HS-27A (cell line): ENCODE results near the gene MYO1A.
"Not testable (repeated sequence)": the region's sequence is repeated elsewhere in the genome, so short reads cannot be mapped to it uniquely, and the experiment has no call there.

Experiments used
- DNase-seq: peaks from one replicate; pipeline ENCODE4 v3.0.0-alpha.2; 2012; ENCODE audit warnings: low read depth, missing footprints

The MYO1A gene

DNA sequence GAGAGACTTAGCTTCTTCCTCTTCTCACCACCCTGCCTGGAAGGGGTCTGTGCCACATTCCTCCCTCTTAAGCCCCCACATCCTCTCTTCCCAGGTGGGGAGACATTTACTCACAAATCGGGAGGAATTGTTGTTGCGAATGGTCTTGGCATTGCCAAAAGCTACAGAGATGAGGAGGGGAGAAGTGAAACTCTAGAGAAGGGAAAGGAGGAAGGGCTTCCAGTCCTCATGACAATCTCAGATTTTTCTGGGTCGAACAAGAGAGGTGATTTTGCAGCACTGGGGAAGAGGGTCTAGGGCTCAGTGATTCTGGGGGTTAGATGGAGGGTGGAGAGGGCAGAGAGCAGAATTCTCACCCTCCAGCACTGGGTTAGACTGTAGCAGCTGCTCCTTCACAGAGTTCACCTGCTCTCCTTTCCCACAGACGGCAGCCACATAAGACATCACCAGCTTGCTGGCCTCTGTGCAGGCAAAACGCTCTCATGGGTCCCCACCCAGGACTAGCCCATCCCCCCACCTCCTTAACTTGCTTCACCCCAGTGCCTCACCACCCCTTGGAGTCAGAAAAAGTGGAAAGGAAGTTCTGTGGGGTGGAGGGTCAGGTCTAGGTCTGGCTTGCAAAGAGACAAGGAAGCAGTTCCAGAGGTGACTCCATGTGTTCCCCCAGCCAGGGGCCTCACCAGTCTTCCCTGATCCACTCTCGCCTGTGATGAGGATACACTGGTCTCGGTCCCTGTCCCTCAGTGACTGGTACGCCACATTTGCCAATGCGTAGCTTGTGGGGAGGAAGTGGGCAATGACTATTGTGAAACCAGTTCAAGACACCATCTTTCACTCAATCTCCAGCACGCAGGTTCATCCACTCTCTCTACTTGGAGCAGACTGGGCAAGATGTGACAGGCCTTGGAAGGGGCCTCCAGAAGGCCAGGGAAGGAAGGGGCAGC, 2.7 kb downstream of the MYO1A start:
- DNase-seq: no peak

DNA sequence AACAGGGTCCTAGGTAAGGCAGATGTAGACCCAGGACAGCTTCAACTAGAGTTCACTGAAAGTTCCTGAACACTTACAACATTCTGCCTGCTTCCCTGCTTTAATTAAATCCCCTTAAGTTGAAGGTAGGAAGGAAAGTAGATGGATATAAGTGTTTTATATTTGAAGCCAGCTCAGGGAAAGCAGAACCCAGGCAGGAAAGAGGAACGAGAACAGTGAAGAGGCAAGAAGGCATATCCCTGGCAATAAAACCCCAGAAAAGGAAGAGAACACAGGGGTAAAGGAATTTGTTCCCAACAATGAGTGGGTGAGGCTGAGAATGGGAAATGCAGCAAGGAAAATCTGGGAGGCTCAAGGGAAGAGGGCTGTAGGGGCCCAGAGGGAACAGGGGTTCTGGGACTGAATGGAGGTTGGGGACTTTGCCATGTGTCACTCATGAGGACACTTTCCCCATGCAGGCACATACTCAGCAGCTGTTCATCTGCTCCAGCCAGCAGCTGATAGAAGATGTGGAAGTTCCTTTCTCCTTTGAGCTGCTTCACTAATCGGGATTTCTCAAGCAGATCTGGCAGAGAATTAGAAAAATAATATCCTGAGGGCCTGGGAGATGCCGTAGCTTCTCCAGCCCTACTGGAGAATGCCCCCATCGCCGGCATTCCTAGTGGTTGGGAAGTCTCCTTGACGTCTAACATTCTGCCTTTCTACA, 3.7 kb downstream of the MYO1A start:
- no peak for DNase-seq

DNA sequence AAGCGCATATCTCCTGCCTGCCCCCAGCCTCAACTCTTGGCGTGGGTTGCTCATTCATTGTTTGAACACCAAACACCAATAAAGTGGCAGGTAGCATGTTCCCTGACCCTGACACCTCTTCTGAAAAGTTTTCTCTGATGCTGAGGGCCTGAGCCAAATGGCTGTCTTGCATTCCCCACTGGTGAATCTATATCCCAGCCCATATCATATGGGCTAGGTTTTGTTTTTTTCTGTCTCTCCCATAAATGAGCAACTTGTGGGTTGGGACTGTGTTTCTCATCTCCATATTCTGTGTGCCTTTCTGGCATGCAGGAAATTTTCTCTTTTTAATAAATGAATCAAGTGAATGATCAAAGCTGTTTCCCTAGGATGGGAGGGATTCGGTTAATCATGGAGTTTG, 5.0 kb downstream of the MYO1A start:
- DNase-seq: no peak

DNA sequence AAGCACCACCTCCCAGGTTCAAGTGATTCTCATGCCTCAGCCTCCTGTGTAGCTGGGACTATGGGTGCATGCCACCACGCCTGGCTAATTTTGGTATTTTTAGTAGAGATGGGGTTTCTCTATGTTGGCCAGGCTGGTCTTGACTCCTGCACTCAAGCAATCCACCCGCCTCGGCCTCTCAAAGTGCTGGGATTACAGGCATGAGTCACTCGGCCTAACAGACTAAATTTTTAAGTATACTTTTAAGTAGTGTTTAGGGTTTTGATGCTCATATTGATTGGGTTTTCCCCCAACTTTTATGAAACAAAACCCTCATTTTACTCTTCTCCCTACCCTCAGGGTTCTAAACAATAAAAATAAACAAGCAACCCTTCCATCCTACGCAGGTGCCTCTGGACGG, 5.5 kb downstream of the MYO1A start:
- no peak for DNase-seq

DNA sequence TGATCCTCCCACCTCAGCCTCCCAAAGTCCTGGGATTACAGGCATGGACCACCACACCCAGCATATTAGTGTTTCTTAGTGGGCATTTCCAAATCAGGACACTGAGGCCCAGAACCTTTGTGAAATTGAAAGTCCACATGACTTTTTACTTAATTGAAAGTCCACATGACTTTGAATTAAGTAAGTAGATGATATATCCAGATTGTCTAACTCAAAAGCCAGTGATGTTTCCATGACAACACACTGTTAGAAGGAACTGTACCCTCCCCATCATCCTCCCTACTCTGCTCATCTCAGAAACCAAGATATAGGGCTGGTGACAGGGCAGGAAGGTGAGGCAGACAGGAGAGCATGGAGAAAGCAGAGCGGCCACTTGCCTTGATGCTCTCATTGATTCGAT, 7.2 kb downstream of the MYO1A start:
- no peak for DNase-seq

DNA sequence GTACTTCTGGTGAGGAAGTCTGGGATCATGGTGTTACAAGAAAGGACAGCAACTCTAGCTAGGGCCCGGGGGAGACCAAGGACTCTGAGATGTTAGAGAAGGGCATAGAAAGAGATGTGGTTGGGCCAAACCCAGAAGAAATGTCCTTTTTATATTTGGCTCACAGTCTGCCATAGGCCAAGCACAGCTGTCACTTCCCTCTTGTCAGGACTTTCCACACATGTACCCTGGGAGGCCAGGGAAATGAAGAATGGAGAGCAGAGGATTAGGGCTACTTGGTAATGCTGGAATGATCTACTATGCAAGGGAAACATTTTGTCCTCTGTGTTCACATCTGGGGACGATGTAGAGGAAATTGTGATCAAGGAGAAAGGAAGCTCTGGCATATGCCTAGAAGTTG, 9.2 kb downstream of the MYO1A start:
- no peak for DNase-seq

DNA sequence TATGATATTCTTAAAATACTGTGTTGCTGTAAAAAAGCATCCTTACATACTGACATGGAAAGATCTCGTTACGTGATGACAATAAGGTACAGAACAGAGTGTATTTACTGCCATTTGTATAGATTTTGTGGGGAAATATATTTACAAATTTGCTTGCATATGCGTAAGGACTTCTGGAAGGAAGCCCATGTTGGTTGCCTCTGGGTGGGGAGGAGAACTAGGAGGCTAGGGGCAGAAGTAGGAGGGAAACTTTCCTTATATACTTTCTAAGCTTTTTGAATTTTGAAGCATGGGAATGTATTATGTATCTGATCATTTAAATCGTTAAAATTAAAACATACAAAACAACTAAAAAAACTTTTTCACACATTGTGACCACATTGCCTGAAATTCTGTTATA, 9.7 kb downstream of the MYO1A start:
- DNase-seq: no peak

DNA sequence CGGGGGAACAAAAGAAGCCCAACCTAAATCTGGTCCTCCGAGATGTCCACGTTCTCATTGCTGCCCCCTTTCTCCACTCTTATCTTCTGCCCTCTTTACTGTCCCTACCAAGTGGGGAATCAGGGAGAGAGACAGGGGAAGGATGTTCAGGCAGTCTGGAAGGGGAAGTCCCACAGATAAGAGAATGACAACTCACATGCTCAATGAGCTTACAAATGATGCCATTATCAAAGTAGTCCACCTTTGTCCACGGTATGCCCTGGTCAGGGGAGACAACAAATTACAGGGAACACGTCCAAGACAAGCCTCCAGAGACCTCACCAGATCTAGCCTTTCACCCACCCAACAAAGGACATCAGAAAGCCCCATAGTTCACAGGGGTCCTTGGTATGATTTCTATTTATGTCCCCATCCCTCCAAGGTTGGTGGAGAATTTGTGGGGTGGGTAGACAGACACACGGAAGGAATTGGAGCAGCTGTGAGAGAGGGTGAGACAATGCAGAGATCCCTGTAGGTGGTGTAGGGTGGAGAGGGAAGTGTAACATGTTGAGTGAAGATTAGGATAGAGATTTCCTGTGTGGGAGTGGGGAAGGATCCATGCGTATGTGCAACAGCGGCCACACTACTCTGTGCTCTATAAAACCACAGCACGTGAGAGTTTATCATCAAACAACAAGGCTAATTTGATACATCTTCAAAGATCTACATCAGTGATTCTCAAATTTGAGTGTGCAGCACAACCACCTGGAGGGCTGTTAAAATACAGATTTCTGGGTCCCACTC, 10.7 kb downstream of the MYO1A start:
- DNase-seq: no peak

DNA sequence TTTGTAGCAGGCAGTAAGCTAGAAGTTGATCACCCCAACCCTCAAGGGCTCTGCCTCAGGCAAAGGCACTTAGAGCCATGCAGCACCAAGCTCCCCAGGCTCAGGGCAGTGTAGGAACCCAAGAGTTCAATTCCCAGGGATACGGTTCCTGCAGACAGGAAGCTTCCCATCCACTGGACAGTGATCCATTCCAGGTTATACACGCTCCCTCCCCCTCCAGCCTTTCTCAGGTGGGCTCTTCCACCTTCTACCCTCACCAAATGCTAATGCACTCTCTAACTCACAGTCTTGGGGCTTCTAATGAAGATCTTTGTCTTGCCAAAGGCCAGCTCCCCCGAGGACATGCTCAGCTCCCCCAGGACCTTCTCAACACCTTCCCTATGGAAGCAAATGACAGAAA, 12.7 kb downstream of the MYO1A start:
- DNase-seq: no peak

DNA sequence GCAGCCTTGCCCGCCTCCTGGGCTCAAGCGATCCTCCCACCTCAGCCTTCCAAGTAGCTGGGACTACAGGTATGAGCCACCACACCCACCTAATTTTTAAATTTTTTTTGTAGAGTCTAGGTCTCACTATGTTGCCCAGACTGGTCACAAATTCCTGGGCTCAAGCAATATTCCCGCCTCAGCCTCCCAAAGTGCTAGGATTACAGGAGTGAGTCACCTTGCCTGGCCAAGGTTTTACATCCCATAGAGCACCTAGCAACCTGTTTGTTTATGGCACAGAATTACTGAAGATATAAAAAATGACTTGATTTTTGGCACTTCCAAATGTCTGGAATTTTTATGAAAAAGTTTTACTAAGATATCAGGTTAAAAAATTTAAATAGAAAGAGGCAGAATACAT, 16.5 kb downstream of the MYO1A start:
- no peak for DNase-seq

DNA sequence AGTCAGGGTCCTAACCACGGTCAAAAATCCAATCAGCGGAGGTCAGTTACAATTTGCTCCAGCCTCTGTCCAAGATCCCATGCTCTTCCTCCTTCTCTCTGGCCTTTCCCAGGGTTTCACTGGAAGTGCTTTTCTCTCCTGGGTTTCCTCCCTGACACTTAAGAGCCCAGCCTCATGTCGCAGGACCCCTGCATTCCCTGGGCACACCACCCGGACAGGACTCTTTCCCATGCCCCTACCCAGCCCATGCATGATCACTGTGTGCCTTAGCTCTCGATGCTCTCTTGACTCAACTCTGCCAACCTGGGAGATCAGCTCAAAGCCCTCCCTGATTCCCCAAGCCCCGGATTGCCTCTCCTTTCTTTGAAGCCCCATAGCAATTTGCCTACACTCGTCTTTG, 18.1 kb downstream of the MYO1A start:
- no peak for DNase-seq

DNA sequence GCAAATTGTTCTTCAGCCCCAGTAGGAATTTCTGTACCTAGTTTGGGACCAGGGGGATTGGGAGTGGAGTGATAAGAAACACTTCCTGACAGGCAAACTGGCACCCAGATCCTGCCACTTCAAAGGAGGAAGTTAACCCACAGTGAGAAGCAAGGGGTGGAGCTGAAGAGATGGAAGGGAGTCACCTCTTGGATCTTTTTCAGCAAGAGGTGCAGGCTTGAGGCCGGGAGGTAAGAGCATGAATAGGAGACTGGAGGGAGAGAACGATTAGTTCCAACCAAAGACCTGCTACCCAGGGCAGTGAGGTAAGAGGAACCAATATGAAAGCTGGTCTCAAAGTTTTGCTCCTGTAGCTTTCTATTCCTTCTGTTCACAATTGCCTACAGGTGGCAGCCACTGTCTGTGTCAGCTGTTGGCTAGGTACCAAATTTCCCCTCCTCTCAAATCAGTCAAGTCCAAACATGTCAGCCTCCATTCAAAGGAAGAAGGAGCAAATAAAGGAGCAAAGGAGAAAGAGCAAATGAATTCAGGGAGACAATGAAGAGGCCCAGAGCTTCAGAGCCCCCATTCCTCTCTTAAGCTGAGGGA, 18.7 kb downstream of the MYO1A start:
- DNase-seq: no peak

DNA sequence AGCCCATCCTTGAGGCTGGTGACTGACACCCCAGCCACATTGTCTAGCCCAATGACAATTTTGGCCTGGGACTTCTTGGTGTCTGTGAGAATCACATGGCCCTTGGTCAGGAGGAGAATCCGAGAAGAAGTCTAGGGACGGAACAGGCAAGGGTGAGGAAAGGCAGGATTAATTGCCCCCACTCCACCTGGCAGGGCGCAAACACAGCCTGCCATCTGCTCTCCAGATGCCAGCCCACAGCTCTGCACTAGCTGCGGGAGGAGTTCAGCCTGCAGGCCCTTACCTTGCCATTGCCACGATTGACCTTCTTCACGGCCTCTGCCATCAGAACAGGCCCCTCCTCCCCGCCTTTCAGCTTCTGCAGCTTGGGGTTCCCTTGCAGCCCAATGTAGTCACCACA, 20.5 kb downstream of the MYO1A start:
- DNase-seq: no peak

DNA sequence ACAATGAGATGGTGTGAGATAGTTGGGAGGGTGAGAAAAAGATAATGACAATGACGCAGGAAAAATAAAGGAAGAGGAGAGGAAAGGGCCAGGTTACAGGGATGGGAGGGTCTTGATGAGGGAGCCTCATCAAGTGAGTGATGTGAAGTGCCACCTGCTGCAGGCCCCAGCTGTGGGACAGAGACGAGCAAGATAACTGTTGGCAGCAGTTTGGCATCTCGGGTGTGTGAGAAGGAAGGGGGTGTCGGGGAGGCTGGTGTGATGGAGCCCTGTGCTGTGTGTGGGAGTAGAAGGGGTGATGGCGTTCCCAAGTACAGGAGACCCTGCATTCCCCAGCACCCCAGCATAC, 22.1 kb downstream of the MYO1A start:
- no peak for DNase-seq

DNA sequence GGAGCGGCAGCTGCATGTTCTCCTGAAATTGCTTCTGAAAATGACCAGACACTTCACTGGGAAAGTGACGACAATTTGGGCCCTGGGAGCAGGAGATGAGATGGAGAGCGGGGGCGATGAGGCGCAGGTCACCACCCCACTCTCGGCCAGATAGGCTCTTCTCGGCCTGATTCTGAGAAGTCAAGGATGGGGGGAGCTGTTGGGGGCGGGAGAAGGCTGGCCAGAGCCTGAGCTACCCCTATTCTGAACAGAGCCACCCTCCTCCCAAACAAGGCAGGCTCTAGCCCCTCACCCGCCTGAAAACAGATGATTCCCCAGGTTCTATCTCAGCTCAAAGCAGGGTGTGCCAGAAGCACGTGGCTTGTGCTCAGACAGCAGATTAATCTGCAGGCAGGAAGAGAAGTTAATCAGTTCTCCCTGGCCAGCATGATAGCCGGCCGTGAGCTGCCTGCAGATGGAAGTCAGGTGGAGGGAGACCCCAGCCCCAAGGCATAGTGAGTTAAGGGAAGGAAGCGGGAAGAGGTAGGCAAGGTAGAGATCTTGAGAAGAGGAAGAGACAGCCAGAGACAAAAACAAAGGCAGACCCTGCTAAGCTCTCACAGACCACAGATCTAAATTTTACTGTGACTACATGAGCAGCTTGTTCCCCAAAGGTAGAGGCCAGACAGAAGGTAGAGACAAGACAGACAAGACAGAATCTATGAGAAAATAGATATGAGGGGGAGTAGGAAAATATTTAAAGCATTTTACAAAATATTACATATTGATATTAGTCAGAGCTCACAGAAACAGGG, 22.7 kb downstream of the MYO1A start:
- DNase-seq: no peak

DNA sequence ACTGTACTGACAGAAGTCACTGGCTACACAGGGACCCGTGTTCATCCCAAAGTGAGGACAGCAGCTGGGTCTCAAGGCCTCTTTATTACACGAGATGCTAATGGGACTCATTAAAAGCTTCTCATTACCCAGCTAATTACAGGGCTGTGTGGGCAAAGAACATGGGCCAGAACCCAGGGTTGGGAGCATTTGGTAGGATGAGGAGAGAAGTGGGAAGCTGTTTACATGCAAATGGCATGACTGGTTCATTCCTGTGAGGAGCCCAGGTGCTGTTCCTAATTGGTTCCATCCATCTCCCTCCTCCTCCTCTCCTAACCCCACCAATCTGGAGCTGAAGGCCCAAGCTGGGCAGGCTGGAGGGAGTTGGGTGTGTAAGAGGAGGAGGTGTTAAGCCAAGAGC, 24.7 kb downstream of the MYO1A start:
- DNase-seq: no peak

DNA sequence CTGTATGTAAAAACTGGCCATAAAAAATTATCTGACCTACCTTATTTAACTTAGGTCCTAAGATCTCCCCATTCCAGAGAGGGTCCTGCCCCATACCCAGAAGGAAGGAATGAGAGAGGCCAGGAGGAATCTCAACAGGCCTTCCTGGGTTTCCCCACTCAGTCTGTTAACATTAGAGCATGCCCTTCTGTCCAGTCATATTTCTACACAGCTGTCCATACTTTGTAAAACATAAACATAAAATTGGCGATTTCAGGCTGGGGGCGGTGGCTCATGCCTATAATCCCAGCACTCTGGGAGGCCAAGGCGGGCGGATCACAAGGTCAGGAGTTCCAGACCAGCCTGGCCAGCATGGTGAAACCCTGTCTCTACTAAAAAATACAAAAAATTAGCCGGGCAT, 27.6 kb downstream of the MYO1A start:
- DNase-seq: not testable (repeated sequence)

DNA sequence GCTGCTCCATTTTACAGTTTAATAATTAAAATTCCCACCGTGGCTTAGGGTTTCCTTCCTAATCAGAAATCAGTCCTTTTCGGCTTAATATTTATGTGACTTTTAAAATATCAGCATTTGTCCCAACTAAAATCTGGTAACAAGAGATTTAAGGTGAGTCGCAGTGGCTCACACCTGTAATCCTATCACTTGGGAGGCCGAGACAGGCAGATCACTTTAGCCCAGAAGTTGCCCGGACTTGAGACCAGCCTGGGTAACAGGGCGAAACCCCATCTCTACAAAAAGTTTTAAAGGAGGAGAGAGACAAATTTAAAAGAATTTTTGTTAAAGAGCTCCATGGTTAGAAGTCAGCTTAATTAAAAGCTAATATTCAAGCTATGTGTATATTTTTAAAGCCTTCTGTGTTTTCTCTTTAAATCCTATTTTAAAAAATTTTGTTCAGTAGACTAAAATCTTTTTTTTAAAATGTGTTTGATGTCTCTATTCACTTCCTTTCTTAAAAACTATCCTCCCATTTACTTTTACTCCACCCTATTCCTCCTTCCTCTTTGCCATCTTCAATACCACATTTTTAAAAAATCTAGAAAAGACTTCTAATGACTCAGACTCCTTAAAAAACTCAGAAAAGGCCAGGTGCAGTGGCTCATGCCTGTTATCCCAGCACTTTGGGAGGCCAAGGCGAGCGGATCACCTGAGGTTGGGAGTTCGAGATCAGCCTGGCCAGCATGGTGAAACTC, 29.8 kb downstream of the MYO1A start:
- DNase-seq: no peak

DNA sequence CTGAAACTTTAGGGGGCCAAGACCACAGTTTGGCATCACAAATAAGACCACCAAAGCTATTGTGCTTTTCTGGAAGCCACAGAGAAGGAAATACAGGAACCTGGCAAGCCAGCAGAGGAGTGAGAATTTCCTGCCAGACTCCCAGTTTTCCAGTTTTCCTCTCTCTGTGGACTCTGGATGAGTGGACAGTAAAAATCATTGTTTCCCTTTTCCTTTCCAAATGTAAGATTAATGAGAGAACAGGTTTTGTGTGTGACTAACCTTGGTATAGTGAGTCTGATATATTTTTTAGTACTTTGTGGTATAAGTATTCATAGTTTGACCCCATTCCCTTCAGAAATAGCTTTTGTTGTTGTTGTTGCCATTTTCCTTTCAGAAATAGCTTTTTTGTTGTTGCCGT, 31.0 kb downstream of the MYO1A start:
- no peak for DNase-seq

DNA sequence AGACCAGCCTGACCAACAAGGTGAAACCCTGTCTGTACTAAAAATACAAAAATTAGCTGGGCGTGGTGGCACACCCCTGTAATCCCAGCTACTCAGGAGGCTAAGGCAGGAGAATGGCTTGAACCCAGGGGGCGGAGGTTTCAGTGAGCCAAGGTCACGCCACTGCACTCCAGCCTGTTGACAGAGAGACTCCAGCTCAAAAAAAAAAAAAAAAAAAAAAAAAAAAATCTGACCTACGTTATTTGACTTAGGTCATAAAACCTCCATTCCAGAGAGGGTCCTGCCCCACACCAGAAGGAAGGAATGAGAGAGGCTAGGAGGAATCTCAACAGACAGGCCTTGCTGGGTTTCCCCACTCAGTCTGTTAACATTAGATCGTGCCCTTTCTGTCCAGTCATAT, 31.6 kb downstream of the MYO1A start:
- DNase-seq: not testable (repeated sequence)

DNA sequence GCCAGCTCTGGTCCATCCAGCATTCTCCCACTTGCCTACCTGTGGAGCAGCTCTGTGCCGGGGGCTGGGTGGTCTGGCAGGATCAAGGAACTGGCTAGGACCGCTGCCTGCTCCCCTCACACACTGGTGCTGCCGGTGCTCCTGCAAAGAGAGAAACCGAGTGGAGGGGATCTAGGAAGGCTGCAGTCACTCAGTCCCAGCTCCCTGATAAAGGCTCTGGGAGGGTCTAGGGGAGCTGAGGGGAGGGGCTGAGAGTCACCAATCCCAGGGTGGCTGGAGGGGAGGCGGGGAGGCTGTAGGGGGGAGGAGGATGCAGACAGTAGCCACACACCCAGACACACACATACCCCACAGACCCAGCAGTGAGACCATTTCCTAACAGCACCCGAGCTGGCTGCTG, 33.6 kb downstream of the MYO1A start, which contains the start of gene TAC3:
TAC3 (minus strand) TSS at position 182 of the 400 bp plus-strand sequence. CDS start 732 bp downstream, outside the sequence.
- DNase-seq: no peak
